ES-I3 (cell line): Measurements from ENCODE around the gene ZSWIM2.
"Not testable (repeated sequence)": the region's sequence is repeated elsewhere in the genome, so short reads cannot be mapped to it uniquely, and the experiment has no call there.

ENCODE experiments used
- H3K36me3 ChIP-seq: 2 replicates; pipeline ENCODE4 v1.6.1; 2013; ENCODE audit warnings: mild to moderate bottlenecking, low read length, control low read depth, moderate library complexity; ENCODE audit not compliant: insufficient read depth
- H3K4me1 ChIP-seq: 2 replicates; pipeline ENCODE4 v1.6.1; 2013; ENCODE audit warnings: mild to moderate bottlenecking, control low read depth, low read length; ENCODE audit not compliant: insufficient read depth
- H3K9ac ChIP-seq: 2 replicates; pipeline ENCODE4 v1.6.1; 2013; ENCODE audit warnings: low read depth, mild to moderate bottlenecking, low read length, moderate library complexity
- H3K9me3 ChIP-seq: 2 replicates; pipeline ENCODE4 v1.6.1; 2013; ENCODE audit warnings: mild to moderate bottlenecking, low read length, moderate library complexity; ENCODE audit not compliant: control insufficient read depth, insufficient read depth

Gene ZSWIM2, protein sequence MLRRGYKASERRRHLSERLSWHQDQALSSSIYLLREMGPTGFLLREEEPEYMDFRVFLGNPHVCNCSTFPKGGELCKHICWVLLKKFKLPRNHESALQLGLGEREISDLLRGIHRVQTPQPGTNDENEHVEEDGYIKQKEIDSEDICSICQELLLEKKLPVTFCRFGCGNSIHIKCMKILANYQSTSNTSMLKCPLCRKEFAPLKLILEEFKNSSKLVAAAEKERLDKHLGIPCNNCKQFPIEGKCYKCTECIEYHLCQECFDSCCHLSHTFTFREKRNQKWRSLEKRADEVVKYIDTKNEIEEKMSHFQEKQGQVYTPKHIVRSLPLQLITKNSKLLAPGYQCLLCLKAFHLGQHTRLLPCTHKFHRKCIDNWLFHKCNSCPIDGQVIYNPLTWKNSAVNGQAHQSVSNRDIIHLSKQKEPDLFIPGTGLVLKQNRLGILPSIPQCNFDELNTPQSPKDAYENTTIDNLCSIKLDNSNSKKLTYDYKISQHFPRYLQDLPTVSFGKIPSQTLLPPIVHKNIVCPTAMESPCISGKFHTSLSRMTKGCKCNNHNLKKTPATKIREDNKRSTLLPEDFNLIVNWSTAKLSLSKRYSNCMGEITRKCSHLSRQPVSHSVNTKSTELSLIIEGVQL

DNA sequence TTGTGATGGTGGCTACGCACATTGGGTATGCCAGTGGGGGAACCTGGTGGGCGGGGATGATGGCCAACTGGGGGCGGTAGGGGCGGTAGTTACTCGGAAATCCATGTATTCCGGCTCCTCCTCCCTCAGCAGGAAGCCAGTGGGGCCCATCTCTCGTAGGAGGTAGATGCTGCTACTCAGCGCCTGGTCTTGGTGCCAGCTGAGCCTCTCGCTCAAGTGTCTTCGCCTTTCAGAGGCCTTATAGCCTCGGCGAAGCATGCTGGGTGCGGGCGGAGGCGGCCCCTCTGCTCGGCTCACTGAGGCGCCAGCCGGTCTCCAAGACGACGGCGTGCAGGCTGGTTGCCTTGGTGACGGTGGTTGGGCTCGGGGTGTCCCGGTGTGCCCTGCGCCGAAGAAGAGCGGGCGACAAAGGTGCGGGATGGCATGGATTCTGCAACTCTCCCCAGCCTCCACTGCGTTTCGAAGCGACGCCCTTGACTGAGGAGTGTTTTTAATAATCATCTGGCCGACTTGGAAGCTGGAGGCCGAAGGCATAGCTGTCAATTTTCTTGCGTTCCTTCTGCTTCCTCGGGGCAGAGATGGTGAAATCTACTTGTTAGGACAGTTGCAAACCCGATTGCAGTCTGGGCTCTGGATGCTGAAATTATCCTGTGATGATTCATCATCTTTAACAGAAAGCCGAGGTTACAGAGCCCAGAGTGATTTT is at the start of gene ZSWIM2:
Gene ZSWIM2, minus strand, starts transcription at position 298 of the 706 bp plus-strand sequence. Its CDS starts 40 bp downstream, at position 258.
- no peaks in the 10 kb centered on the region for H3K4me1 ChIP-seq
- peak within 1 kb of the TSS; percentile 56; the same call in 1 of the 2 replicates for H3K9ac ChIP-seq
- H3K9me3 ChIP-seq, result no peaks in the 10 kb centered on the region
- H3K36me3 ChIP-seq, result no peaks in the 10 kb centered on the region

DNA sequence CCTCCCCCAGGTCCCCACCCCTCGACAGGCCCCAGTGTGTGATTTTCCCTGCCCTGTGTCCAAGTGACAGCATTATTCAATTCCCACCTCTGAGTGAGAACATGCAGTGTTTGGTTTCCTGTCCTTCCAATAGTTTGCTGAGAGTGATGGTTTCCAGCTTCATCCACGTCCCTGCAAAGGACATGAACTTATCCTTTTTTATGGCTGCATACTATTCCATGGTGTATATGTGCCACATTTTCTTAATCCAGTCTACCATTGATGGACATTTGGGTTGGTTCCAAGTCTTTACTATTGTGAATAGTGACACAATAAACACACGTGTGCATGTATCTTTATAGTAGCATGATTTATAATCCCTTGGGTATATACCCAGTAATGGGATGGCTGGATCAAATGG is 47.2 kb upstream of the ZSWIM2 start:
- not testable (repeated sequence) for H3K36me3 ChIP-seq, H3K4me1 ChIP-seq, H3K9me3 ChIP-seq, H3K9ac ChIP-seq

DNA sequence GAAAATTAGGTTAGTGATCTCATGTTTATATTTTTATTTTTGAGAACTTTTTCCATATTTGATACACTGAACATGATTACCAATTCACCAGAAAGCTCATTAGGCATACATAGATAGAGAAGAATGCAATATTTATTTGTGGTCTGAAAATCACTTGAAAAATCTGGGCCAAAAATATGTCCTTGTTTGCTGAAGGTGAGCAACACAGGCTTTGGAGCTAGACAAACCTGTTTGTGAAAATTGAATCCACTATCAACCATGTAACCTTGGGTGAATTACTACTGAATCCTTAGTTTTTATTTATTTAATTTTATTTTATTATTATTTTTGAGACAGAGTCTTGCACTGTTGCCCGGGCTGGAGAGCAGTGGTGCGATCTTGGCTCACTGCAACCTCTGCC is 46.5 kb upstream of the ZSWIM2 start:
- H3K36me3 ChIP-seq, result no peaks in the 10 kb centered on the region
- H3K4me1 ChIP-seq, result 0 out of 2 replicates have a peak, but pooled peaks cover 3% of the 10 kb centered on the region
- H3K9ac ChIP-seq, result no peak overlapping the region
- H3K9me3 ChIP-seq, result no peaks in the 10 kb centered on the region

DNA sequence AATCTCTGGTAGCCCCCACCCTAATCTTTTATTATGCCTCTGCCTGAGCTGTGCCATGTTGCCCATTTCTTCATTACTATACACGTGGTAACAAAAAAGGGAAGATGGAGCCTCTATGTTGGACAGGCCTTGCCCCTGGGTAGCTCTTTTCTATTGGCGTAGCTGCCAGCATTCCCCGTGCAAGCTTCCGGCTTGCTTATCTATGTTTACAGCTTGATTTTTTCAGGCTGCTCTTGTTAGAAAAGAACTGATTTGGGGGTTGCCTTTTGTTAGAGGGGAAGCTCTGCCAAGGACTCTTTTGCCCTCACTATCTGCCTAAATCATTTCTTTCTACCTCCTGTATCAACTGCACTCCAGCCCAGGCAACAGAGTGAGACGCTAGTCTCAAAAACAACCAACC is 45.5 kb upstream of the ZSWIM2 start:
- Histone ChIP-seq H3K9me3 (no peaks in the 10 kb centered on the region), H3K4me1 (0 out of 2 replicates have a peak, but pooled peaks cover 3% of the 10 kb centered on the region), H3K36me3 (no peaks in the 10 kb centered on the region), H3K9ac (no peak overlapping the region)

DNA sequence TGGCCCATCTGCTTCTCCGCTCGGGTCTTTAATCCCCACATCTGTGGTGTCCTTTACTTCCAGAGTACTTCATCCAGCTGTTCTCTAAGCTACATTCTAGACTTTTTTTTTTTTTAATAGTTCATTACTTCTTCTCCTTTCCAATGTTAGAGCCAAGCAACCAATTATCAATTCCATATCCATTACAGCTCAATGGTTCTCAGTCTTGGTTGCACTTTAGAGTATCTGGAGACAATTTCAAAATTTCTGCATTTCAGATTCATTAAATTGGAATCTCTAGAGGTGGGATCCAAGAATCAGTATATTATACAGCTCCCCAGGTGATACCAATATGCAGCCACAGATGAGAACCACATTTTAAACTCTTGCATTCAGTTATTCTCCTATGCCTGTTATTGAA is 43.9 kb upstream of the ZSWIM2 start:
- H3K4me1 ChIP-seq, result 0 out of 2 replicates have a peak, but pooled peaks cover 3% of the 10 kb centered on the region
- H3K36me3 ChIP-seq, result no peaks in the 10 kb centered on the region
- H3K9ac ChIP-seq, result no peak overlapping the region
- H3K9me3 ChIP-seq, result no peaks in the 10 kb centered on the region

DNA sequence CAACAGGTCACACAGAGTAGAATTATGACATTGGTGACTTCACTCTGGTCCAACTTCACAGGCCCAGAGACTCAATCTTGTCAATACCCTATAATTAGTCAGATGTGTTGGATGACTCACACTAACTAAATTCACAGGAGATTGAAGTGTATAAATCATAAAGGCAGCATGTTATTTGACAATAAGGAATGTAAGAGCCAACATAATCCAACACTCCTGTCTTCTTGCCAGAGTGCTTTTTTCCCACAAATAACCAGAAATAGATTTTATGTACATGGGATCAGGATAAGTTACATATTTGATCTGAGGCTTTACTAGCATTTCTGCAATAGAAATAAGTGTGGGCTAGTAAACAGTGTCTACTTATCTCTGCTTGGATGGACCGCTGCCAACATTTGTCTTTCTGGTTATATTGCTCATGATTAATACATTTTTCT is 42.2 kb upstream of the ZSWIM2 start:
- H3K9me3 ChIP-seq, result no peaks in the 10 kb centered on the region
- H3K4me1 ChIP-seq, result 0 out of 2 replicates have a peak, but pooled peaks cover 3% of the 10 kb centered on the region
- no peaks in the 10 kb centered on the region for H3K36me3 ChIP-seq
- no peak overlapping the region for H3K9ac ChIP-seq

DNA sequence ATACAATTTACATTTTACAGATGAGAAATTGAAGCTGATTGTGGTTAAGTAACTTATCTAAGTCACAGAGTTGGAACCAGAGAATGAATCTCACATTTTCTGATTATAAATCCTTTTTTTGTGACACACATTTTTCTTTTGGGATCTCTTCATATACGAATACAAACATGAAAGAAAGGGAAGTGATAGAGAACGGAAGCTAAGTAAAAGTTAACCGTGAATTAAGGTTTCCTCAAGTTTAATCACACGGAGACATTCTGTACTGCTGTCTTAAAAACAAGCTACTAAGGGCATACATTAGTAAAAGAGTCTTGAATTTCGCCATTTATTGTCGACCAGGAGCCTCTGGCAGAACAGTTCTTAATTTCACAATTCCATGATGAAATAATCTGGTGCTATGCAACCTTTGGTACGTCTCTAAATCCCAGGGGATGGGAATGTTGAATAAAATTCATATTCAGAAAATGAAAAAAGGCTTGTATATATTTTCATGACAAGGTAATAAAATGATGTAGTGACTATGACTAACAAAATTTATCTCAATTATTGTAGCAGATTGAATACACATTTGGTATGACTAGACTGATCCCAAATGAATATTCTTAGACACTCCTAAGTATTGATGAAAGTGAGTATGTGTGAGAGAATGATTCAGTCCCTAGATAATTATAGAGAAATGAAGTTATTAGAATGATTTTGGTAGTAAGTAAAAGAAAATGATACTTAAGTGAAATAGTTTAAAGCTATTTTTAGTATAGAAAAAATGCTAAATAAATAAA is 40.3 kb upstream of the ZSWIM2 start:
- Histone ChIP-seq H3K9ac (no peak overlapping the region), H3K9me3 (no peaks in the 10 kb centered on the region), H3K4me1 (0 out of 2 replicates have a peak, but pooled peaks cover 2% of the 10 kb centered on the region), H3K36me3 (no peaks in the 10 kb centered on the region)

DNA sequence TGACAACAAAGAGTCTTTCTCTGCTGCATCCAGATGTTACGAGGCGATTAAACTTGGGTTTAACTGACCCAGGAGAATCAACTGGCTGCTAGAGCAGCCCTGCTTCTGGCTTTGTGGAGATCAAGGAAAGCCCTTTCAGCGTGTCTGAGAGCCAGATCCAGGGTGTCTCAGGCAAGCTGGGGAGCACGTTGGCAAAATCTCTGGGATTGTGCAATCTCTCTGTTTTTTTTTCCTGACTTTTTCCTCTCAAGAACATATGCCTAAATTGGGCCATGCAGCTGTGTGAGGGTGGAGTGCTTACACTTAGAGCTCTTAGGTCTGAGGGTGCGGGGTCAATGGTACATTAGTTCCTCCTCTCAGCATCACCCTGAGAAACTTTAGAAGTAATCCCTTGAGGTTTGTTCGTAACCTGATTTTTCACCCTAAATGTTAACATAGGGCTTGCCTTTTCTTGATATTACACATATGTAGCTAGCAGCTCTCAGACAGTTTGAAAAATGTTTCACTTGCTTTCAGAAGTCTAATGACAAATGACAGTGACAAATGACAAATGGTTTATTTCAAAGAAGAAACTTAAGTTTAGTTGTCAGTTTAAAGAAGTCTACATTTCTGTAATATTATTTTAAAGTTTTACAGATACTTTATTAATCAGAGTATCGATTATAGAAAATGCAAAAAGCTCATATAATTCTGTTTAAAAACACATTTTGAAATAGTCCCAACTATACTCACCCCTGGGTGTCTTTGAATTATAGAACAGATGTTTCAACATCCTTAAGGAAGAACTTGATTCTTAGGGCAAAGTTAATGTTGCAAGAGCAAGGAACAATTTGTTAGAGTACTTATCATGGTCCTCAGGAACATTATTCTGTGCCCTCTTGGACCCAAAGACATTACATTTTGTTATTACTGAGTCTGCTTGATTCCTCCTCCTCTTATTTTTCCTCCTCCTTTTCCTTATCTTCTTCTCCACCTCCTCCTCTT is 38.4 kb upstream of the ZSWIM2 start:
- H3K9ac ChIP-seq, result no peak overlapping the region
- no peaks in the 10 kb centered on the region for H3K4me1 ChIP-seq
- no peaks in the 10 kb centered on the region for H3K9me3 ChIP-seq
- no peaks in the 10 kb centered on the region for H3K36me3 ChIP-seq

DNA sequence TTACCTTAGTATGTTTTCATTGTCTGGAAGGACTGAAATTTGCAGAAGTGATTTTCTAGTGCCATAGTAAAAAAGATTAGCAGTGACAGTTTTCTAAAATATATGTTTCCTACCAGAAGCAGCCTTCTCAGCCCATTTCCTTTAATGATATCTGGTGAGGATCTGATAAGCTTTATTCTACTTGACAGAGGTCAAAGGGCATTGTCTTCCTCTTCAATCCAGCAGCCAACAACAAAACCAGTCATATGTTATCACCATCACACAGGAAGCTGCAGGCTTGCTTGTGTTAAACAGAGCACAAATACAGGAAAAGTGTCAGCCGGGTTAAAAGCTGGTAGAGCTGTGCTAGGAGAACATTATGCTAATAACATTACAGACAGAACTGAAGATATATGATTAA is 35.6 kb upstream of the ZSWIM2 start:
- no peaks in the 10 kb centered on the region for H3K36me3 ChIP-seq
- H3K9me3 ChIP-seq, result no peaks in the 10 kb centered on the region
- H3K9ac ChIP-seq, result no peak overlapping the region
- no peaks in the 10 kb centered on the region for H3K4me1 ChIP-seq

DNA sequence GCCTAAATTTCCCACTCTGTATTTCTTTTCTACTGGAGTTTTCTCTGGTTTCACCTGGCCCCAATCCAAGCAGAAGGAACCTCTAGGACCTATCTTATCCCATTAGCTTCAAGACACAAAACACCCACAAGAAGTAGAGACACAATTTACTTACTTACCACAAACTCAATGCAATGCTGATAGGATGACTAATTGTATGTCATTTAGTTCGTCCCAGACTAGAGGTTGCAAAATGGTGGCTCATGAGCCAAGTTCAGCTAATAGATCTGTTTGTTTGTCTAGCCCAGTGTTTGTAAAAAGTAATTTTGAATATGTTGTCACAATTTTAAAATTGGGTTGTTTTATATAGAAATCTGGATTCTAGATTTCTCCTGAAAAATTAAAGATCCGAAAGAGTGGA is 34.7 kb upstream of the ZSWIM2 start:
- H3K36me3 ChIP-seq, result no peaks in the 10 kb centered on the region
- no peaks in the 10 kb centered on the region for H3K9me3 ChIP-seq
- no peak overlapping the region for H3K9ac ChIP-seq
- H3K4me1 ChIP-seq, result no peaks in the 10 kb centered on the region

DNA sequence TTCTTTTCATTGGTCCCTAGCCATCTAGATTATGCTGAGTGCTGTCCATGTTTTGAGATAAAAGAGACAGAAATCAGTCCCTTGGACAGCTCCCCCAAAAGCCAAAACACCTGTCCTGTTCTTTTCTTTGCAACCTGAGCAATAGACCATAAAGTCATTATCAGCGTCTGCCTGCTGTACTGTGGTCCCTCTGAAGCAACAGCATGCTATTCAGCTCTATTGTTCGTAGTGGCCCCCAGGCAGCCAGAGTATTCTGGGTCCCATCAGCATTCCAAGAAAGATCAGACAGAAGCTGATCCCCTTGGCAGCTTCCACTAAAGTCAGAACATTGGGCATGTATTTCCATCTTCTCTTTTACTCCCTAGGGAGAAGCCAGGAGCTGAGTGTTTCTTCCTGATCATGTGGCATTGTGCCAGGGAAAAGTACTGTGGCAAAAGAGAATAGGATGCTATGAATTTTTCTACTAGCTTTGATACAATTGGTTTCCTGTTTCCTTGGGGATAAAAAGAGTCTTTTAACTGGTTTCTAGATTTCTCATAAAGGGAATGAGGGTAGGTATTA is 33.6 kb upstream of the ZSWIM2 start:
- Histone ChIP-seq H3K36me3 (no peaks in the 10 kb centered on the region), H3K9me3 (no peaks in the 10 kb centered on the region)

DNA sequence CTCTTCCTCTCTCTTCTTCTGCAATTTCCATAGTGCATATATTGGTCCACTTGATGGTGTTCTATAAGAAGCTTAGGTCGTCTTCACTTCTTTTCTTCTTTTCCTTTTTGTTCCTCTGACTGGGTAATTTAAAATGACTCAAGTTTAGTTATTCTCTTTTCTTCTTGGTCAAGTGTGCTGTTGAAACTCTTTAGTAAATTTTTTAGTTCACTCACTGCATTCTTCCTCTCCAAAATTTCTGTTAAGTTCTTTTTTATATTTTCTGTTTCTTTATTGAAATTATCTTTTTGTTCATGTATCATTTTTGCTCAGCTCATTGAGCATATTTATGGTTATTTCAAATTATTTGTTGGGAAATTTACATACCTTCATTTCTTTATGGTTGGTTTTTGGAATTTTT is 32.7 kb upstream of the ZSWIM2 start:
- Histone ChIP-seq H3K4me1 (no peaks in the 10 kb centered on the region), H3K9me3 (no peaks in the 10 kb centered on the region), H3K36me3 (no peaks in the 10 kb centered on the region), H3K9ac (no peak overlapping the region)

More for the DNA sequence above, 33.6 kb upstream of the ZSWIM2 start:
- H3K4me1 ChIP-seq, result no peaks in the 10 kb centered on the region
- H3K9ac ChIP-seq, result no peak overlapping the region

DNA sequence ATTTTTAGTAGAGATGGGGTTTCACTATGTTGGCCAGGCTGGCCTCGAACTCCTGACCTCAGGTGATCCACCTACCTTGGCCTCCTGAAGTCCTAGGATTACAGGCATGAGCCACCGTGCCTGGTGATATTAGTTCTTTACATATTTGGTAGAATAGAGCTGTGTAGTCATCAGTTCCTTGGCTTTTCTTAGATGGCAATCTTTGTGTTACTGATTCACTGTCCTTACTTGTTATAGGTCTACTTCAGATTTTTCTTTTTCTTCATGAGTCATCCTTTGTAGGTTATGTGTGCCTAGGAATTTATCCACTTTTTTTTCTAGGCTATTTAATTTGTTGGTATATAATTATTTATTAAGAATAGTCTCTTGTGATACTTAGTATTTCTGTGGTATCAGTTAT is 30.3 kb upstream of the ZSWIM2 start:
- Histone ChIP-seq H3K9me3 (no peaks in the 10 kb centered on the region), H3K9ac (no peak overlapping the region), H3K36me3 (no peaks in the 10 kb centered on the region), H3K4me1 (no peaks in the 10 kb centered on the region)
